GM23338 (cell line): ENCODE results near the gene HNRNPUL2. TPM values are rescaled to one million over a fixed set of nuclear protein-coding genes. Genes with fewer than 3 reads are reported as not detected.

Experiments
- ATAC-seq: fragments of 200-7000 bp; cut with Tn5 transposase; 3 replicates; pipeline ENCODE4 v1.9.1; 2020
- DNase-seq: peaks from one replicate; pipeline ENCODE4 v3.0.0-alpha.2; 2015; ENCODE audit warnings: low spot score
- H2AFZ ChIP-seq: fragments of 200-600 bp; sonication (generic); 2 replicates; pipeline ENCODE4 v1.8.0; 2016; ENCODE audit warnings: antibody characterized with exemption, mild to moderate bottlenecking, moderate library complexity
- H3F3A ChIP-seq: fragments of 200-600 bp; sonication (generic); replicated peaks from 2 replicates; pipeline ENCODE4 v1.8.0; 2017; ENCODE audit warnings: antibody characterized with exemption, mixed run types, low read depth
- H3K27ac ChIP-seq: fragments of 200-600 bp; sonication (generic); 2 replicates; pipeline ENCODE4 v1.6.1; 2016; ENCODE audit warnings: low read depth
- H3K27me3 ChIP-seq: fragments of 200-600 bp; sonication (generic); 2 replicates; pipeline ENCODE4 v1.8.0; 2016; ENCODE audit warnings: mild to moderate bottlenecking, mixed run types, moderate library complexity; ENCODE audit not compliant: insufficient read depth
- H3K36me3 ChIP-seq: fragments of 200-600 bp; sonication (generic); 2 replicates; pipeline ENCODE4 v1.8.0; 2016; ENCODE audit warnings: mild to moderate bottlenecking; ENCODE audit not compliant: insufficient read depth
- H3K4me1 ChIP-seq: fragments of 200-600 bp; sonication (generic); 2 replicates; pipeline ENCODE4 v1.8.0; 2016; ENCODE audit warnings: mild to moderate bottlenecking, moderate library complexity; ENCODE audit not compliant: insufficient read depth
- H3K4me2 ChIP-seq: fragments of 200-600 bp; sonication (generic); 2 replicates; pipeline ENCODE4 v1.7.1; 2017; ENCODE audit warnings: mixed run types
- H3K4me3 ChIP-seq: fragments of 200-600 bp; sonication (generic); 2 replicates; pipeline ENCODE4 v1.6.1; 2016; ENCODE audit warnings: mixed run types
- H3K79me2 ChIP-seq: fragments of 200-600 bp; sonication (generic); replicated peaks from 2 replicates; pipeline ENCODE4 v1.8.0; 2017; ENCODE audit warnings: mild to moderate bottlenecking; ENCODE audit not compliant: insufficient read depth
- H3K9me2 ChIP-seq: fragments of 200-600 bp; sonication (generic); 2 replicates; pipeline ENCODE4 v1.8.0; 2017; ENCODE audit not compliant: insufficient read depth
- H4K20me1 ChIP-seq: fragments of 200-600 bp; sonication (generic); replicated peaks from 2 replicates; pipeline ENCODE4 v1.8.0; 2017; ENCODE audit warnings: mild to moderate bottlenecking; ENCODE audit not compliant: insufficient read depth
- H3K27ac Mint-ChIP-seq: 2 replicates; pipeline ENCODE4 v1.8.0; 2020; ENCODE audit warnings: inconsistent platforms, mild to moderate bottlenecking, moderate library complexity, mixed read lengths
- H3K27me3 Mint-ChIP-seq: 3 replicates; pipeline ENCODE4 v1.8.0; 2022; ENCODE audit warnings: low read depth, mild to moderate bottlenecking, moderate library complexity, mixed read lengths, inconsistent platforms; ENCODE audit not compliant: insufficient read depth, poor library complexity
- H3K36me3 Mint-ChIP-seq: 3 replicates; pipeline ENCODE4 v1.8.0; 2021; ENCODE audit warnings: low read depth, mild to moderate bottlenecking, inconsistent platforms, moderate library complexity, mixed read lengths
- H3K4me1 Mint-ChIP-seq: 3 replicates; pipeline ENCODE4 v1.8.0; 2020; ENCODE audit warnings: mild to moderate bottlenecking, inconsistent platforms, mixed read lengths
- H3K4me3 Mint-ChIP-seq: 3 replicates; pipeline ENCODE4 v1.8.0; 2021; ENCODE audit warnings: moderate library complexity, mild to moderate bottlenecking, inconsistent platforms, mixed read lengths
- H3K9me3 Mint-ChIP-seq: 3 replicates; pipeline ENCODE4 v1.8.0; 2020; ENCODE audit warnings: moderate library complexity, mild to moderate bottlenecking, inconsistent platforms, mixed read lengths
- CREB1 ChIP-seq: fragments of 250-450 bp; sonication (Bioruptor Pico); IDR thresholded peaks from 2 replicates; pipeline ENCODE4 v1.5.0; 2020; ENCODE audit warnings: low read depth, mild to moderate bottlenecking, moderate library complexity
- CTCF ChIP-seq, 2 experiments: fragments of 200-600 bp in 1 of 2; sonication (generic) in 1 of 2; conservative IDR thresholded peaks; 2 replicates each; pipeline versions ENCODE4 v1.5.1 to v1.6.1; 2016 to 2017; ENCODE audit warnings: antibody characterized with exemption in 2 of 2, low read depth in 2 of 2, mild to moderate bottlenecking in 2 of 2, moderate library complexity in 1 of 2
- EZH2 ChIP-seq: fragments of 200-600 bp; sonication (generic); IDR thresholded peaks from one replicate; pipeline ENCODE4 v1.8.0; 2017; ENCODE audit warnings: antibody characterized with exemption, mild to moderate bottlenecking, low read depth; ENCODE audit not compliant: unreplicated experiment
- EZH2phosphoT487 ChIP-seq: fragments of 200-600 bp; sonication (generic); IDR thresholded peaks from one replicate; pipeline ENCODE4 v1.8.1; 2018; ENCODE audit warnings: antibody characterized with exemption; ENCODE audit not compliant: unreplicated experiment
- JUNB ChIP-seq: IDR thresholded peaks from one replicate; pipeline ENCODE4 v1.6.1; 2016; ENCODE audit warnings: antibody characterized with exemption; ENCODE audit not compliant: unreplicated experiment
- NANOG ChIP-seq: IDR thresholded peaks from 2 replicates; pipeline ENCODE4 v1.6.1; 2016; ENCODE audit warnings: antibody characterized with exemption, borderline replicate concordance
- POLR2AphosphoS5 ChIP-seq: IDR thresholded peaks from 2 replicates; pipeline ENCODE4 v1.6.1; 2016; ENCODE audit warnings: antibody characterized with exemption, low read depth
- STAT1 ChIP-seq: IDR thresholded peaks from one replicate; pipeline ENCODE4 v1.6.1; 2016; ENCODE audit warnings: antibody characterized with exemption; ENCODE audit not compliant: unreplicated experiment
- ZNF114 ChIP-seq: fragments of 250-450 bp; sonication (Bioruptor Pico); IDR thresholded peaks from 2 replicates; pipeline ENCODE4 v1.5.0; 2020; ENCODE audit warnings: mild to moderate bottlenecking, moderate library complexity
- ZNF331 ChIP-seq: fragments of 250-450 bp; sonication (Bioruptor Pico); IDR thresholded peaks from 2 replicates; pipeline ENCODE4 v1.5.0; 2020; ENCODE audit warnings: low read depth, mild to moderate bottlenecking, moderate library complexity
- polyA plus RNA-seq: library from polyadenylated mRNA; unstranded; fragments of >200 nt; fragmentation: Nextera tagmentation; extraction: Ambion mirVana; gene quantifications from 2 replicates; pipeline ENCODE4 v1.2.1, GENCODE V29; 2016
- total RNA-seq: library from RNA; depleted of rRNA; stranded (reverse); fragments of >200 nt; shearing (Covaris generic); gene quantifications from 2 replicates; pipeline ENCODE4 v1.2.3, GENCODE V29; 2014
- TF ChIP-seq, protein P1 (sequence below): IDR thresholded peaks from one replicate; pipeline ENCODE4 v1.6.1; 2018; ENCODE audit warnings: antibody characterized with exemption; ENCODE audit not compliant: unreplicated experiment
- TF ChIP-seq, protein P2 (sequence below): IDR thresholded peaks from 2 replicates; pipeline ENCODE4 v1.6.1; 2016; ENCODE audit warnings: antibody characterized with exemption
- TF ChIP-seq, protein P3 (sequence below): fragments of 250-450 bp; sonication (Bioruptor Pico); IDR thresholded peaks from 2 replicates; pipeline ENCODE4 v1.5.0; 2020; ENCODE audit warnings: mild to moderate bottlenecking, moderate library complexity

HNRNPUL2 gene
- total and polyA plus RNA-seq, 2 experiments from 2014 or later = 9.4 to 18.3 TPM

- Histone ChIP-seq H3K36me3 (peaks cover 11% of the 10 kb centered on the region), H3K27me3 (no peaks in the 10 kb centered on the region), H4K20me1 (no peaks in the 10 kb centered on the region; the same call in 1 of the 2 replicates), H3K4me2 (no peak overlapping the region), H3F3A (peaks cover 19% of the 10 kb centered on the region), H3K79me2 (peaks cover 9% of the 10 kb centered on the region), H3K4me1 (peaks cover 3% of the 10 kb centered on the region), H3K4me3 (no peak overlapping the region), H2AFZ (no peak overlapping the region), H3K27ac (no peak overlapping the region), H3K9me2 (no peaks in the 10 kb centered on the region)
- DNase-seq = no peak
- peaks cover 38% of the 10 kb centered on the region for H3K36me3 Mint-ChIP-seq
- no peak for ATAC-seq
- peaks cover 9% of the 10 kb centered on the region for H3K4me1 Mint-ChIP-seq
- peaks cover 10% of the 10 kb centered on the region for H3K27me3 Mint-ChIP-seq
- TF ChIP-seq EZH2 = no peak
- no peak for TF ChIP-seq CTCF (conservative IDR thresholded peaks at IDR 0.05; ENCODE audit: low read depth in 2 of 2)
- TF ChIP-seq NANOG = no peak
- no peak for TF ChIP-seq EZH2phosphoT487
- no peak for TF ChIP-seq CREB1 (CRISPR knock-in tag)
- no peak for TF ChIP-seq JUNB
- TF ChIP-seq, protein P1, sequence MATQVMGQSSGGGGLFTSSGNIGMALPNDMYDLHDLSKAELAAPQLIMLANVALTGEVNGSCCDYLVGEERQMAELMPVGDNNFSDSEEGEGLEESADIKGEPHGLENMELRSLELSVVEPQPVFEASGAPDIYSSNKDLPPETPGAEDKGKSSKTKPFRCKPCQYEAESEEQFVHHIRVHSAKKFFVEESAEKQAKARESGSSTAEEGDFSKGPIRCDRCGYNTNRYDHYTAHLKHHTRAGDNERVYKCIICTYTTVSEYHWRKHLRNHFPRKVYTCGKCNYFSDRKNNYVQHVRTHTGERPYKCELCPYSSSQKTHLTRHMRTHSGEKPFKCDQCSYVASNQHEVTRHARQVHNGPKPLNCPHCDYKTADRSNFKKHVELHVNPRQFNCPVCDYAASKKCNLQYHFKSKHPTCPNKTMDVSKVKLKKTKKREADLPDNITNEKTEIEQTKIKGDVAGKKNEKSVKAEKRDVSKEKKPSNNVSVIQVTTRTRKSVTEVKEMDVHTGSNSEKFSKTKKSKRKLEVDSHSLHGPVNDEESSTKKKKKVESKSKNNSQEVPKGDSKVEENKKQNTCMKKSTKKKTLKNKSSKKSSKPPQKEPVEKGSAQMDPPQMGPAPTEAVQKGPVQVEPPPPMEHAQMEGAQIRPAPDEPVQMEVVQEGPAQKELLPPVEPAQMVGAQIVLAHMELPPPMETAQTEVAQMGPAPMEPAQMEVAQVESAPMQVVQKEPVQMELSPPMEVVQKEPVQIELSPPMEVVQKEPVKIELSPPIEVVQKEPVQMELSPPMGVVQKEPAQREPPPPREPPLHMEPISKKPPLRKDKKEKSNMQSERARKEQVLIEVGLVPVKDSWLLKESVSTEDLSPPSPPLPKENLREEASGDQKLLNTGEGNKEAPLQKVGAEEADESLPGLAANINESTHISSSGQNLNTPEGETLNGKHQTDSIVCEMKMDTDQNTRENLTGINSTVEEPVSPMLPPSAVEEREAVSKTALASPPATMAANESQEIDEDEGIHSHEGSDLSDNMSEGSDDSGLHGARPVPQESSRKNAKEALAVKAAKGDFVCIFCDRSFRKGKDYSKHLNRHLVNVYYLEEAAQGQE = no peak
- no peak for TF ChIP-seq POLR2AphosphoS5
- TF ChIP-seq, protein P2, sequence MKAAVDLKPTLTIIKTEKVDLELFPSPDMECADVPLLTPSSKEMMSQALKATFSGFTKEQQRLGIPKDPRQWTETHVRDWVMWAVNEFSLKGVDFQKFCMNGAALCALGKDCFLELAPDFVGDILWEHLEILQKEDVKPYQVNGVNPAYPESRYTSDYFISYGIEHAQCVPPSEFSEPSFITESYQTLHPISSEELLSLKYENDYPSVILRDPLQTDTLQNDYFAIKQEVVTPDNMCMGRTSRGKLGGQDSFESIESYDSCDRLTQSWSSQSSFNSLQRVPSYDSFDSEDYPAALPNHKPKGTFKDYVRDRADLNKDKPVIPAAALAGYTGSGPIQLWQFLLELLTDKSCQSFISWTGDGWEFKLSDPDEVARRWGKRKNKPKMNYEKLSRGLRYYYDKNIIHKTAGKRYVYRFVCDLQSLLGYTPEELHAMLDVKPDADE = no peak
- TF ChIP-seq ZNF331 (CRISPR knock-in tag) = no peak
- TF ChIP-seq, protein P3, sequence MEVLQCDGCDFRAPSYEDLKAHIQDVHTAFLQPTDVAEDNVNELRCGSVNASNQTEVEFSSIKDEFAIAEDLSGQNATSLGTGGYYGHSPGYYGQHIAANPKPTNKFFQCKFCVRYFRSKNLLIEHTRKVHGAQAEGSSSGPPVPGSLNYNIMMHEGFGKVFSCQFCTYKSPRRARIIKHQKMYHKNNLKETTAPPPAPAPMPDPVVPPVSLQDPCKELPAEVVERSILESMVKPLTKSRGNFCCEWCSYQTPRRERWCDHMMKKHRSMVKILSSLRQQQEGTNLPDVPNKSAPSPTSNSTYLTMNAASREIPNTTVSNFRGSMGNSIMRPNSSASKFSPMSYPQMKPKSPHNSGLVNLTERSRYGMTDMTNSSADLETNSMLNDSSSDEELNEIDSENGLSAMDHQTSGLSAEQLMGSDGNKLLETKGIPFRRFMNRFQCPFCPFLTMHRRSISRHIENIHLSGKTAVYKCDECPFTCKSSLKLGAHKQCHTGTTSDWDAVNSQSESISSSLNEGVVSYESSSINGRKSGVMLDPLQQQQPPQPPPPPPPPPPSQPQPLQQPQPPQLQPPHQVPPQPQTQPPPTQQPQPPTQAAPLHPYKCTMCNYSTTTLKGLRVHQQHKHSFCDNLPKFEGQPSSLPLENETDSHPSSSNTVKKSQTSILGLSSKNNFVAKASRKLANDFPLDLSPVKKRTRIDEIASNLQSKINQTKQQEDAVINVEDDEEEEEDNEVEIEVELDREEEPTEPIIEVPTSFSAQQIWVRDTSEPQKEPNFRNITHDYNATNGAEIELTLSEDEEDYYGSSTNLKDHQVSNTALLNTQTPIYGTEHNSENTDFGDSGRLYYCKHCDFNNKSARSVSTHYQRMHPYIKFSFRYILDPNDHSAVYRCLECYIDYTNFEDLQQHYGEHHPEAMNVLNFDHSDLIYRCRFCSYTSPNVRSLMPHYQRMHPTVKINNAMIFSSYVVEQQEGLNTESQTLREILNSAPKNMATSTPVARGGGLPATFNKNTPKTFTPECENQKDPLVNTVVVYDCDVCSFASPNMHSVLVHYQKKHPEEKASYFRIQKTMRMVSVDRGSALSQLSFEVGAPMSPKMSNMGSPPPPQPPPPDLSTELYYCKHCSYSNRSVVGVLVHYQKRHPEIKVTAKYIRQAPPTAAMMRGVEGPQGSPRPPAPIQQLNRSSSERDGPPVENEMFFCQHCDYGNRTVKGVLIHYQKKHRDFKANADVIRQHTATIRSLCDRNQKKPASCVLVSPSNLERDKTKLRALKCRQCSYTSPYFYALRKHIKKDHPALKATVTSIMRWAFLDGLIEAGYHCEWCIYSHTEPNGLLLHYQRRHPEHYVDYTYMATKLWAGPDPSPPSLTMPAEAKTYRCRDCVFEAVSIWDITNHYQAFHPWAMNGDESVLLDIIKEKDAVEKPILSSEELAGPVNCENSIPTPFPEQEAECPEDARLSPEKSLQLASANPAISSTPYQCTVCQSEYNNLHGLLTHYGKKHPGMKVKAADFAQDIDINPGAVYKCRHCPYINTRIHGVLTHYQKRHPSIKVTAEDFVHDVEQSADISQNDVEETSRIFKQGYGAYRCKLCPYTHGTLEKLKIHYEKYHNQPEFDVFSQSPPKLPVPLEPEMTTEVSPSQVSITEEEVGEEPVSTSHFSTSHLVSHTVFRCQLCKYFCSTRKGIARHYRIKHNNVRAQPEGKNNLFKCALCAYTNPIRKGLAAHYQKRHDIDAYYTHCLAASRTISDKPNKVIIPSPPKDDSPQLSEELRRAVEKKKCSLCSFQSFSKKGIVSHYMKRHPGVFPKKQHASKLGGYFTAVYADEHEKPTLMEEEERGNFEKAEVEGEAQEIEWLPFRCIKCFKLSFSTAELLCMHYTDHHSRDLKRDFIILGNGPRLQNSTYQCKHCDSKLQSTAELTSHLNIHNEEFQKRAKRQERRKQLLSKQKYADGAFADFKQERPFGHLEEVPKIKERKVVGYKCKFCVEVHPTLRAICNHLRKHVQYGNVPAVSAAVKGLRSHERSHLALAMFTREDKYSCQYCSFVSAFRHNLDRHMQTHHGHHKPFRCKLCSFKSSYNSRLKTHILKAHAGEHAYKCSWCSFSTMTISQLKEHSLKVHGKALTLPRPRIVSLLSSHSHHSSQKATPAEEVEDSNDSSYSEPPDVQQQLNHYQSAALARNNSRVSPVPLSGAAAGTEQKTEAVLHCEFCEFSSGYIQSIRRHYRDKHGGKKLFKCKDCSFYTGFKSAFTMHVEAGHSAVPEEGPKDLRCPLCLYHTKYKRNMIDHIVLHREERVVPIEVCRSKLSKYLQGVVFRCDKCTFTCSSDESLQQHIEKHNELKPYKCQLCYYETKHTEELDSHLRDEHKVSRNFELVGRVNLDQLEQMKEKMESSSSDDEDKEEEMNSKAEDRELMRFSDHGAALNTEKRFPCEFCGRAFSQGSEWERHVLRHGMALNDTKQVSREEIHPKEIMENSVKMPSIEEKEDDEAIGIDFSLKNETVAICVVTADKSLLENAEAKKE (CRISPR knock-in tag) = no peak
- no peak for TF ChIP-seq ZNF114 (CRISPR knock-in tag)
- no peak for TF ChIP-seq STAT1
- no peak overlapping the region for H3K4me3 Mint-ChIP-seq
- H3K27ac Mint-ChIP-seq = no peak overlapping the region
- no peaks in the 10 kb centered on the region for H3K9me3 Mint-ChIP-seq
These were observed 25.0 kb downstream of the HNRNPUL2 start for GRCh38 chr11:62702246-62702645.
